B cell (primary cell): ENCODE data around the gene PHF11. TPM values are rescaled to one million over a fixed set of nuclear protein-coding genes. Genes with fewer than 3 reads are reported as not detected.

Experiments used
- ATAC-seq: fragments of 200-7000 bp; cut with Tn5 transposase; one replicate; pipeline ENCODE4 v1.10.0; 2021; ENCODE audit warnings: low read depth, mild to moderate bottlenecking, moderate number of reproducible peaks, moderate library complexity
- CTCF ChIA-PET: fragments of 350-600 bp; sonication (Branson Sonifier 250); formaldehyde crosslinking; loops from one replicate; lab custom pipeline; 2021; ENCODE audit warnings: antibody characterized with exemption, inconsistent platforms; lab: Charles Lee
- POLR2A ChIA-PET: fragments of 350-600 bp; sonication (Branson Sonifier 250); formaldehyde crosslinking; loops from one replicate; lab custom pipeline; 2021; ENCODE audit warnings: antibody characterized with exemption; lab: Charles Lee
- DNase-seq: peaks from one replicate; pipeline ENCODE4 v3.0.0; 2013
- H2AFZ ChIP-seq: 2 replicates; pipeline ENCODE4 v1.6.1; 2012; ENCODE audit warnings: mild to moderate bottlenecking, low read depth, low read length; ENCODE audit not compliant: insufficient read depth, poor library complexity, severe bottlenecking
- H3K27ac ChIP-seq, 2 donors: 1 replicate in 1 of 2; 2 replicates in 1 of 2; pipeline ENCODE4 v1.5.1; 2012 to 2013; ENCODE audit warnings: low read length in 2 of 2, mild to moderate bottlenecking in 2 of 2, moderate library complexity in 1 of 2
- H3K27me3 ChIP-seq, 4 experiments: fragments of 200-600 bp in 1 of 4; sonication (generic) in 1 of 4; replicated peaks in 1 of 4; 1 replicate in 2 of 4; 2 replicates in 2 of 4; pipeline versions ENCODE4 v1.6.1 to v1.7.0; 2013 to 2016; ENCODE audit warnings: low read length in 3 of 4, mild to moderate bottlenecking in 2 of 4, mixed read lengths in 1 of 4, moderate library complexity in 1 of 4; ENCODE audit not compliant: insufficient read depth in 4 of 4, control insufficient read depth in 3 of 4; ENCODE audit errors: control extremely low read depth in 1 of 4
- H3K36me3 ChIP-seq, 2 experiments: replicated peaks in 1 of 2; 1 replicate in 1 of 2; 2 replicates in 1 of 2; pipeline versions ENCODE4 v1.6.1 to v1.7.1; 2013; ENCODE audit warnings: low read length in 1 of 2; ENCODE audit not compliant: insufficient read depth in 2 of 2, control insufficient read depth in 1 of 2; ENCODE audit errors: control extremely low read depth in 1 of 2, extremely low read depth in 1 of 2
- H3K4me1 ChIP-seq, 2 donors: fragments of 200-600 bp in 1 of 2; sonication (generic) in 1 of 2; 1 replicate in 1 of 2; 2 replicates in 1 of 2; pipeline versions ENCODE4 v1.5.1 to v1.6.1; 2013 to 2017; ENCODE audit warnings: low read length in 2 of 2; ENCODE audit not compliant: control insufficient read depth in 2 of 2, insufficient read depth in 2 of 2
- H3K4me2 ChIP-seq: replicated peaks from 2 replicates; pipeline ENCODE3; 2012; ENCODE audit warnings: mild to moderate bottlenecking, low read depth, low read length; ENCODE audit not compliant: poor library complexity, severe bottlenecking
- H3K4me3 ChIP-seq, 5 experiments: fragments of 200-600 bp in 1 of 5; sonication (generic) in 1 of 5; 1 replicate in 3 of 5; 2 replicates in 2 of 5; pipeline versions ENCODE4 v1.5.1 to v1.7.0; 2011 to 2016; ENCODE audit warnings: low read length in 4 of 5, mild to moderate bottlenecking in 4 of 5, low read depth in 2 of 5, control low read depth in 1 of 5, moderate library complexity in 1 of 5; ENCODE audit not compliant: insufficient read depth in 1 of 5; ENCODE audit errors: control extremely low read depth in 1 of 5, extremely low read depth in 1 of 5
- H3K79me2 ChIP-seq: fragments of 200-600 bp; sonication (generic); one replicate; pipeline ENCODE4 v1.6.0; 2016; ENCODE audit warnings: low read length; ENCODE audit not compliant: control insufficient read depth, insufficient read depth
- H3K9ac ChIP-seq: fragments of 200-600 bp; sonication (generic); 2 replicates; pipeline ENCODE4 v1.6.1; 2017; ENCODE audit warnings: mild to moderate bottlenecking, low read length, moderate library complexity
- H3K9me3 ChIP-seq, 3 donors: one replicate each; pipeline versions ENCODE4 v1.6.1 to v1.7.1; 2013; ENCODE audit warnings: low read length in 2 of 3; ENCODE audit not compliant: control insufficient read depth in 2 of 3, insufficient read depth in 1 of 3; ENCODE audit errors: control extremely low read depth in 1 of 3
- H4K20me1 ChIP-seq: 2 replicates; pipeline ENCODE4 v1.6.0; 2012; ENCODE audit warnings: mild to moderate bottlenecking, low read length; ENCODE audit not compliant: insufficient read depth, control insufficient read depth, poor library complexity, severe bottlenecking
- H3K27ac Mint-ChIP-seq: one replicate; pipeline ENCODE4 v1.8.0; 2021; ENCODE audit warnings: mixed read lengths
- H3K27me3 Mint-ChIP-seq: one replicate; pipeline ENCODE4 v1.8.0; 2021; ENCODE audit warnings: mixed read lengths
- H3K4me1 Mint-ChIP-seq: one replicate; pipeline ENCODE4 v1.8.0; 2021; ENCODE audit warnings: mixed read lengths
- H3K4me3 Mint-ChIP-seq: one replicate; pipeline ENCODE4 v1.8.0; 2021; ENCODE audit warnings: mixed read lengths
- H3K9me3 Mint-ChIP-seq: one replicate; pipeline ENCODE4 v1.8.0; 2022; ENCODE audit warnings: mixed read lengths; ENCODE audit not compliant: insufficient read depth
- CTCF ChIP-seq: fragments of 200-600 bp; IDR thresholded peaks from one replicate; pipeline ENCODE4 v1.8.0; 2022; ENCODE audit warnings: antibody characterized with exemption, mild to moderate bottlenecking
- EZH2 ChIP-seq: IDR thresholded peaks from 2 replicates; pipeline ENCODE4 v1.6.1; 2012; ENCODE audit warnings: borderline replicate concordance, low read depth, mild to moderate bottlenecking, moderate library complexity, low read length; ENCODE audit not compliant: insufficient read depth, poor library complexity, severe bottlenecking
- WGBS: methylation state at CpG from one replicate; pipeline ENCODE4 v1.1.5; 2013; ENCODE audit warnings: missing lambda C conversion rate; ENCODE audit not compliant: insufficient coverage; 5-methylcytosine and 5-hydroxymethylcytosine counted together
- intact Hi-C: fragments of 100-400 bp; cut with micrococcal nuclease; formaldehyde crosslinking; loops from one replicate; pipeline ENCODE4 v1.10.0; 2022
- polyA plus RNA-seq: library from polyadenylated mRNA; depleted of rRNA; stranded (reverse); fragments of >200 nt; gene quantifications from 2 replicates; pipeline ENCODE4 v1.2.3, GENCODE V29; 2012
- total RNA-seq, 2 donors: library from RNA; stranded (reverse); fragments of 120-200 nt in 1 of 2; gene quantifications; 1 replicate in 1 of 2; 2 replicates in 1 of 2; pipeline versions ENCODE4 v1.2.3 to v1.2.4, GENCODE V29; 2013 to 2022

Gene PHF11
- total and polyA plus RNA-seq, 2 donors (not counting 1 experiment from before 2014, with no cell fraction given), result 79.0 to 176 TPM

GRCh38 chr13:49497272-49497671 is 1.5 kb downstream of the PHF11 start:
- Mint-ChIP-seq H3K27ac (peak overlapping the region; percentile 96), H3K9me3 (no peaks in the 10 kb centered on the region), H3K4me1 (peaks cover 40% of the 10 kb centered on the region), H3K4me3 (peak overlapping the region; percentile 89), H3K27me3 (no peaks in the 10 kb centered on the region)
- Histone ChIP-seq H3K79me2 (peaks cover 20% of the 10 kb centered on the region), H3K4me3 (no peak overlapping the region), H3K9me3 (no peaks in the 10 kb centered on the region), H4K20me1 (no peaks in the 10 kb centered on the region), H2AFZ (no peak overlapping the region), H3K9ac (no peak overlapping the region), H3K27me3 (no peaks in the 10 kb centered on the region), H3K36me3 (peaks cover 0 to 16% of the 10 kb centered on the region in 2 experiments), H3K27ac (peak overlapping the region; percentile 89), H3K4me2 (peak overlapping the region; percentile 87), H3K4me1 (peaks cover 6 to 20% of the 10 kb centered on the region in 2 donors)
- intact Hi-C loops, result loop anchor here (10.0 kb wide), 1 partner anchor 1418 kb away; no protein-coding TSS in a partner anchor
- ATAC-seq (no peak), DNase-seq (no peak)
- WGBS, result 95% methylated on average over 5 of the region's 5 CpGs
- CTCF ChIA-PET, result no interaction called here
- POLR2A ChIA-PET, result interaction anchor here (0.6 to 2.2 kb wide), 2 partner anchors 53 to 64 kb away, joined by 9 to 42 read pairs; partner anchors contain the start of genes CAB39L and SETDB2
- TF ChIP-seq EZH2, result no peak
- no peak for TF ChIP-seq CTCF

GRCh38 chr13:49498206-49498605 is 2.5 kb downstream of the PHF11 start:
- H3K4me2 ChIP-seq, result no peak overlapping the region

More at GRCh38 chr13:49498206-49498605, 2.5 kb downstream of the PHF11 start:
- Histone ChIP-seq H3K4me1 (peaks cover 6 to 20% of the 10 kb centered on the region in 2 donors), H3K36me3 (peaks cover 0 to 20% of the 10 kb centered on the region in 2 experiments), H4K20me1 (no peaks in the 10 kb centered on the region), H2AFZ (no peak overlapping the region), H3K27me3 (no peaks in the 10 kb centered on the region), H3K9me3 (no peaks in the 10 kb centered on the region), H3K27ac (peak overlapping the region in 1 of 2 donors; percentile 89), H3K79me2 (peaks cover 22% of the 10 kb centered on the region), H3K9ac (no peak overlapping the region), H3K4me3 (no peak overlapping the region)
- Mint-ChIP-seq H3K4me3 (no peak overlapping the region), H3K4me1 (peaks cover 42% of the 10 kb centered on the region), H3K9me3 (no peaks in the 10 kb centered on the region), H3K27ac (peak overlapping the region; percentile 51), H3K27me3 (no peaks in the 10 kb centered on the region)
- POLR2A ChIA-PET, result no interaction called here
- intact Hi-C loops, result loop anchor here (10.0 kb wide), 1 partner anchor 1417 kb away; no protein-coding TSS in a partner anchor
- DNase-seq, result no peak
- WGBS, result 79% methylated on average over 2 of the region's 4 CpGs
- no peak for ATAC-seq
- no peak for TF ChIP-seq CTCF
- TF ChIP-seq EZH2, result no peak
- CTCF ChIA-PET, result no interaction called here
